NCI-H1436 (cell line): ENCODE results near the gene COMT.

ENCODE experiments used
- DNase-seq: peaks from one replicate; lab custom pipeline; 2025; lab: John Stamatoyannopoulos, UW

Gene COMT

DNA sequence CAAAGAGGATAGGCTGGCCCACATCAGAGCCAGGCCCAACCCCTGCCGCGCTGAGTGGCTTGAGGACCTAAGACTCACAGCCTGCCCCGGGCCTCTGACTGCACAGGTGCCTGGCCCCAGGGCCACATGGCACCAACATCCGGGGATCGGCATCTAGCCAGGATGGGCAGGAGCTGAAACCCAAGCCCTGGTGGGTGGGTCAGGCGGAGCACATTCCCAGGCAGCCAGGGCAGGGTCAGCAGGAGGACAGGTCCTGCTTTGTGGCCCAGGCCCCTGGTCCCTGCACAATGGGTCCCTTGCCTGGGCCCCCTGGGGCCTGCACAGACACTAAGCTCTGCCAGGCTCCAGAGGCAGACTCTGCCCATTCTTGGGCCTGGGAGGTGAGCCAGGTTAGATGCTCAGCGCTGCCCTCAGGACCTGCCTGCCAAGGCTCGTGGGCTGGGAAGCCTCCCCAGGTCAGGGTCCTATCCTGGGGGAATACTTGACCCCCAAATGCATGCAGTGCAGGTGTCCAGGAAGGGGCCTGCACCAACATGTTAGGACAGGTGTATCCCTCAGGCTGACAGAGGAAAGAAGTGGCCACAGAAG, 41.5 kb downstream of the COMT start:
- no peak for DNase-seq

DNA sequence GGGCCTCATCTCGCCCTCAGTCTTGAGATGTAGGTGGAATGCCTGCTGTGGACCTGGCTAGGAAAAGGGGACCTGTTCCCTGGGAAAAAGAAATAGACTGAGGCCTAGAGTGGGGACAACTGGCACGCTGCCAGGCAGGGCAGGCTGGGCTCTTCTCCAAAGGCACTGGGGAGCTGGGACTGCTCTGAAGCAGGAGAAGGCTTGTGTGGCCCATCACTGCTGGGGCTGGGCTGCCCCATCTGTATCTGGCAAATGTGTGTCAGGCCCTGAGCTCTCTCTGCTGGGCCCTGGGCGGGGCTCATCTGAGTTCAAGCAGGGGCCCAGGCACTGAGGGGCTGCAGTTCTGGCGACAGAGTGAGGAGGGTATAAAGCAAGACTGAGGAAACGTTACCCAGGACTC, 42.2 kb downstream of the COMT start:
- DNase-seq, result no peak

DNA sequence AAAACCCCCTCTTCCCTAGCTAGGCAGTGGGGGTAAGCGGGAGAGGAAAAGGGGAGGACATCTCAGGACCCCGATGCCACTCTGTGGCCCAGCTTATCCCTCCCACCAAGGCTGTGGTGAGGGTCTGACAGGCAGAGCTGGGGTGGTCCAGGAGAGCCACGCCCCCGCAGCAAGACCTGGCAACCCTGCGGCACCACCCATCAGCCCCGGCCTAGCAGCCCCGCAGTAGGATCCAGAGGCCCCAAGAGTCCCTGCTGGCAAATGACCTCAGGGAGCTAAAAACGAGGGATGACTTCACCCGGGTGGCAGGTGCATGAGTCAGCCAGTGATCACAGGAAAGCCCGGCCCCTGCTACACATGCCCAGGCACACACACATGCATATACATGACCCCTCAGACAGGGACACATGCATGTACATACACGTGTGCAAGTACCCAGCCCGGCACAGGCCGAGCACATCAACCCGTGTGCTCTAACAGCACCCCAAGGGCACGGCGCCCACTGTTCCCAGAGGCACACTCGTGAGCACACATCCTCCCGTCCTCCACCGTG, 42.7 kb downstream of the COMT start:
- DNase-seq, result no peak

DNA sequence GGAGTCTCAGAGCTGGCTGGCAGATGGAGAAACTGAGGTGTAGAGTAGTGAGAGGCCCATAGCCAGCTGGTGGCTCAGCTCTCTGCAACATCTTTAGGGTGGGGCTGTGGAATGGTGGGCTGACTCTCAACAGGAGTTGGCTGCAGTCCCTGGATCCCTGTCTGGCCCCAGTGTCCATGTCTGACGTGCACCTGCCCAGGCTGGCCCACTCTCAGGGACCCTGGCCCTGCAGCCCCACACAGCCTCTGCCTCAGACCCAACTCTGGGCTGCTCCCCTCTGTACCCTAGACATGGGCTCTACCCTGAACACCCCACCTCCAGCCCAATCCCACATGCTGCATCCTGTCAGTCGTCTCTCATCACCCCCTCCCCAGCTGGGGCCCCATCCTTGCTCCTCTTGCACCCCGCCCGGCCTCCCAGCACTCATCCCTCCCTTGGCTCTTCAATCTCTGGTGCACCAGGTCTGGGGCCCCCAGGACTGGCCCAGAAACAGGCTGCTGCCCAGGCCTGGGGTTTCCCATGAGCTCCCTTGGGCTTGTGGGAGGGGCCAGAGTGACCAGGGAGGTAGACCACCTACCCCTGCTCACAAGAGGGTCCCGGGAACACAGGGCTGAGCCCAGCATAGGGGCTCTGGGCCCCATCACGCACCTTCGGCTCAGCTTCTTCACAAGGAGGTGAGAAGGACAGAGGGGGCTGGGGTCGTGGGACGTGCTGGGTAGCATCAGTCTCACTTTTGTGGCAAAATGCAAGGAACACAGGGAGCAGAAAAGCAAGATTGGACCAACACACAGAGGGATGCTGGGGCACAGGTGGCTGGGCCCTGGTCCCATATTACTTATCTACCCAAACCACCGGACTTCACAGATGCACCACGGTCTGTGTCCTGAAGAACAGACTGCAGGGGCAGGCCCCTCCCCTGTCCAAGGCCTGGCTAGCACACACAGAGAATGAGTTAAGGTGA, 43.6 kb downstream of the COMT start:
- no peak for DNase-seq

DNA sequence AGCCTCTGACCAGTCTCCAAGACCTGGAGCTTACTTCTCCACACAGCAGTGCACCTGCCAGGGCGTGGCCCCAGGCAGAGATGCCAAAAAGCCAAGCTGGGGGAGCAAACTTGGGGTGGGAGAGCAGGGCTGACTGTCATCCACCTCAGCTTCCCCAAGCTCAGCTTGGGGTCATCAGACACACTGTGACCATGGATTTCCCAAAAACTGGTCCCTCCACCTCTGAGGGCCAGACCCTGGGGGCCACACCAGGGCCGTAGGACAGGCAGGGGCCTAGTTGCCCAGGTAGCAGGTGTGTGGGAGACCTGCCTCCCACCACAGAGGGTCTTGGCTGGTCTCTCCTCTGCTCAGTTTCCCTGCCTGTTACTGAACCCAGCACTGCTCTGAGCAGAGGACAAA, 44.4 kb downstream of the COMT start:
- no peak for DNase-seq

DNA sequence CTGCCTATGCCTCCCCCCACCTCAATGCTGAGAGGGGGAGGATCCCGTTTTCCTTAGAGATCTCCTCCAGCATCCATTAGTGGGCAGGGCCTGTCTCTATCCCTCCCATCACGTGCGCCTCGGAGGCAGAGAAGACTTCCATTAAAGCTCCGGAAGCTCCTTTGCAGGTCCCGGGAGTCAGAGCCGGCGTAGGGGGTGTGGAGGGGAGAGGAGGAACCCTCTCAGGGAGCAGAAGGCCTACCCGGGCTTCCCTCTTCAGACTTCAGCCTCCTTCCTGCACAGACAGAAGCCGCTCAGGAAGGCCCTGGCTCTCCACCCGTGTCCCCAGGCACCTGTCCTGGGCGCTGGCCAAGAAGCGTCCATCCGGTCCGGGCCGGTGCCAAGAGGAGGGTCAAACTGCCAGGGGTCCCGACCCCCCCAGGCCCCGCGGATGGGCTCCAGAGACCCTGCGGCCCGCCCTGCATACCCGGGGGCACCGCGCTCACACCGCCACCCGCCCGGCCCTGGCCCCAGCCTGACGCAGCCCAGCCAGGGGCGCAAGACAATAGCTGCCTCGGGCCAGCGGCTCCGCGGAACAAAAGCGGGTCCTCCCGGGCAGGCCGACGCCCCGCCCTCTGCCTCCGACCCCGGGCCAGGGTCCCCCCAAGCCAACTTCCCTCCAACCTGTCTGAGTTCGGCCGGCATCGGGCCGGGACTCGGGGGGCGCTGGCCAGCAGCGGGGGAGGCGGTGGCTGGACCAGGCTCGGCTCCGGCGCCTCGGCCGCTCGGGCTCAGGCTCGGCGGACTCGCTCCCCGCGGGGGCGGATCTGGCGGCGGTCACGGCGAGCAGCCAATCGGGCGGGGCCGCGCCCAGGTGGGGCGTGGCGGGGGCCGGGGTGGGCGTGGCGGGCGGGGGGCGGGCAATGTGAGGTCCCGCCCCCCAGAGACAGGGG, 45.1 kb downstream of the COMT start:
- peak; percentile 72 for DNase-seq

DNA sequence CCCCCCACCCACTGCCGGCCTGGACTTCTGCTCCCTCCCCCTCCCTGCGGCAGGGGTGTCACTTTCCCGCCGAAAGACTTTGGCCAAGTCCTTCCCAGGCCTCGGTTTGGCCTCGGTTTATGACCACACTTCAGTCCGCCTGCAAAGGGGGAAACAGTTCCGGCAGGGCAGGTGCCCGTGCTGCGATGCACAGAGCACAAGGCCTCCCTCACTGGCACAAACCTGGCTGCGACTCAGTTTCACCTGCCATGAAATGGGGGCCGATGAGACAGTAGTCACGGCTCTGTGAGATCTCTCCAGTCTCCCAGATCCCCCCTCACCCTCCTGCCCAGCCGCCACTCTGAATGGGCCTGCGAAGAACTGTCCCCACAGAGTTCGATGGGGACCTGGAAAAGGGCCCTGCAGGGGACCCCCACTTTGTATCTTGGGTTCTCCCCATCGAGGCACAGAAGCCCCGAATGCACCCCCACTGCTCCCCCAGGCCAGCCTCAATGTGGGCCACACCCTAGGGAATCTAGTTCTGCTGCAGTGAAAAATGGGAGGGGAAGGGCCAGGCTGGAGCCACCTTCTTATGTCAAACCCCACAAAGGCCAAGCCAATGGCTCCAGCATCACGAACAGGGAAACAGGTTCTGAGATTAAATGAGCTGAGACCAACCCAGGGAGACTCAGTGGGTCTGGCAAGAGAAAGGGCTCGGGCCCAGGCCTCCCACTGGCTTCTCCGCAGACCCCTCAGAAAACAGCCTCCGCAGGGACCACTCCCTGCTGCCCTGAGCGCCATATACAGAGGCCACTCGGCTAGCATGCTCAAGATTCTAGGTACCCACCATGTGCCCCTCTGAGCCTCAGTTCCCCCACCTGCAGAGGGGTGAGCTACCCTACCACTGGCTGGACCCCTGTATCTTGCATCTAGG, 46.1 kb downstream of the COMT start:
- no peak for DNase-seq

DNA sequence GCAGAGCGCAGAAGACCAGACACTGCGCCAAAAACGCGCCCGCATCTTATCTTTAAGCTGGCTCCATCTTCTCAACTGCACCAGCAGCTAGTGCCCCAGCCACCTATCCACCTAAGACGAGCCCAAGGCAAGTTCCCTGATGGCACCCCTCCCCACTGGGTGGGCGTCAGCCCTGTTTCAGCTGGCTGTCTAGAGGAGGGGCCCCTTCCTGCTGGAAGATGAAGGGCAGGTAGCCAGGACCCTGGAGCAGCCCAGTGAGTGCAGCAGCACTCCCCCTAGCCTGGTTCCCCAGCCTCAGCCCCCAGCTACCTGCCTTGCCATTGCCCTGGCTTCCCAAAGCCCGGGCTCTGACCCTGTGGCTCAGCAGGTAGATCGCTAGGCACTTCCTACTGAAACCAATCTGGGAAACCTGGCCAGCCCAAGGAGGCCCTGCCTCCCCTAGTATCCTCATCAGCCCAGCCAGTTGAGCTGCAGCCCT, 46.8 kb downstream of the COMT start:
- no peak for DNase-seq

DNA sequence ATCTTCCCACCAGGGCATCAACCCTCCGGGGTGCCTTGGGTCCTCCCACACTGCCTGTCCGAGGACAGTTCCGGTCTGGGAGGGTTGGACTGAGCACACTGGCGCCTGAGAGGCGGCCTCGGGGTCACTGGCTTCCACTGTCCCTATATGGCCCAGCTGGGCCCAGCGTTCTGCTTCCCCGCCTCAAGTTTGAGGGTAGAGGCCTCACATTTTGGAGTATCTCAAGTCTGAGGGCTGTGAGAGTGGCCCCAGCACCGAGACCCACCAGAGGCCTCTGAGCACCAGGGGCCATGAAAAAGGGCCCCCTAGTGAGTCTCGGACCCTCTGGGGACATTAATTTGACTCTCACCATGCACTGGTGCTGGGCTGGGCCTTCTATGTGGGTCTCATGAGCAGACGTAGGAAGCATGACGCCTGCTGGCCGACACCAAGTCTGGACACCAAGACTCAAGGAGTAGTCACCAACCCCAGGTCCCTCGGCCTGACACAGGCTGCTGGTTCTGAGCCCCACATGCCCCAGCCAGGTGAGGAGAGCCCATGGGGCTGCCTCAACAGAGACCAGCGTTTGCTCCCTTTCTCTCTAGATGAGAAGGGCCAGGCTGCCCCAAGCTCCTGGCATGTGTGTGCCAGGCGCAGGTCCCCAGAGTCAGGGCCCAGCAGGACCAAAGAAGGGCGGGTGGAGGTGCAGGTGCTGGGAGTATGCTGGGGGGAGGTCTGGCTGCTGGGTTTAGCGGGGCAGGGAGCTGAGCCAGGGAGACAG, 47.6 kb downstream of the COMT start:
- no peak for DNase-seq

DNA sequence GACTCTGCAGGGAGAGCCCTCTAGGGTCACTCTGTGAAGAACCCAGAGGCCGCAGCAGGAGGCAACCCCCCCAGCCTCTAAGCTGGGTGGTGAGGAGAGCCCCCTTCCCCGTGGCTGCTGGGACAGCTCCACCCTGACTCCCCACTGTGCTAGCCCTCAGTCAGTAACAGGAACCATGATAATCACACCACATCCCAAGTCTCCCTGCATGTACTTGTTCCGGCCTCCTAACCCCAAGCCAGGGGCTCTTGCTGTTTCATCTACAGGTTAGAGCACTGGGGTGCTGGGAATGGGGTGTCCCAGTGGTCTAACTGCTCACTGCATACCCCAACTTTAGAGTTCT, 48.1 kb downstream of the COMT start:
- no peak for DNase-seq

DNA sequence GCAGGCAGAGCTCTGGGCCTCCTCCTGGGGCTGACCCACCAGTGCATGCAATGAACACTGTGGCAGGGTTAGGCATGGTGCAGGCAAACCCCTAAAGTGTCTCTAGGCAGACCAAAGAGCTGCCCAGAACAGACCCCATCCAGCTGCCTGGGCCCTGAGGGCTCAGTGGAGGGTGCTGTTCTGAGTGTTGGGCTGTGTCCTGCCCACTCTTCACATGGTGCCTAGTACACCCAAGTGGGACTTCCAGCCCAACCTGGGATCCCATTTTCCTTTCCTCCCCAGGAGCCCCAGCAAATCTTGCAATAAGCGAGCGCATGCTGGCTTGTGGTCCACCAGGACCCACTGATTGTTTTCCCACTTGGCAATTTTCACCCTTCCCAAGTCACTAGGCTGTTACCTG, 48.6 kb downstream of the COMT start:
- DNase-seq, result no peak

DNA sequence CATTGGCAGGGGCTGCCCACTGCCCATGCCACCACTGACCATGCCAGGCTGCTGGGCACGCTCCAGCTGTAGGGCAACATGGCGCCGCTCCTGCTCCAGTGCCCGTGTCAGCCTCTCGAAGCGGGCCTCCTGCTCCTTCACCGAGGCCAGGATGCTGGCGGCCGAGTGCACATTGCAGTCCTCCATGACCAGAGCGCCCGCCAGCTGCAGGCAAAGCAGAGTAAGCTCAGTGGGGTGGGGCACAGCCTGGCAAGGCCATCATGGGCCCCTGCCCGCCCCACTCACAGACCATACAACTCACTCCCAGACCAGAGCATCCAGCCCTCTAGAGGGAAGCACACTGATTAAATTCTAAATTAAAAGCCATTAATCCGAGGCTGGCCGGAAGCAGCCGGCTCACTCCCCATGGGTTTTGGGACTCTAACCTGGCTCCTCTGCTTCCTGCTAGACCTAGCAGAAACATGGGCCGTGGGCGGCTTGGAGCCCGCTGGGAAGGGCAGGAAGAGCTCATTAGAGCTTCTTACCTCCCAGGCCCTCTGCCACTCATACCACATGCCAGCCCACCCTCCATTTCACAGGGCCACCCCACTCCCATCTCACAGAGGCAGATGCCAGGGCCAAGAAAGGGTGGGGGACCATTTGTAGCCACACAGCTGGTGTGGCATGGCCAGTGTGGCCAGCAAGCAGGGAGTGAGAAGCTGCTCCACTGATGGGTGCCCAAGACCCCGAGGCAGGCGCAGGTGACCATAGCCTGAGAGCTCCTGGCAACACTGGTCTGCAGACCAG, 49.2 kb downstream of the COMT start:
- DNase-seq, result no peak

DNA sequence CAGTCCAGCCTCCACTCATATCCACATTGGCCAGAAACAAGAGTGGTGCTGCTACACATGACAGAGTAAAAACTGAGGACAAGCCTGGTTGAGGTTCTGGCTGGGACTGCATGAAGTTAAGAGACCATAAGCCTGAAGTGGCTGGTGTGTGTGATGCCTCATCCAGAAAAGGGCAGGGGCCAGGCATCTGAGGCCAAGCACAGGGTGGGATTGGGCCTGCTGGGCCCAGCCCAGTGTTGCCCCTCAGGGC, 49.7 kb downstream of the COMT start:
- DNase-seq, result no peak

DNA sequence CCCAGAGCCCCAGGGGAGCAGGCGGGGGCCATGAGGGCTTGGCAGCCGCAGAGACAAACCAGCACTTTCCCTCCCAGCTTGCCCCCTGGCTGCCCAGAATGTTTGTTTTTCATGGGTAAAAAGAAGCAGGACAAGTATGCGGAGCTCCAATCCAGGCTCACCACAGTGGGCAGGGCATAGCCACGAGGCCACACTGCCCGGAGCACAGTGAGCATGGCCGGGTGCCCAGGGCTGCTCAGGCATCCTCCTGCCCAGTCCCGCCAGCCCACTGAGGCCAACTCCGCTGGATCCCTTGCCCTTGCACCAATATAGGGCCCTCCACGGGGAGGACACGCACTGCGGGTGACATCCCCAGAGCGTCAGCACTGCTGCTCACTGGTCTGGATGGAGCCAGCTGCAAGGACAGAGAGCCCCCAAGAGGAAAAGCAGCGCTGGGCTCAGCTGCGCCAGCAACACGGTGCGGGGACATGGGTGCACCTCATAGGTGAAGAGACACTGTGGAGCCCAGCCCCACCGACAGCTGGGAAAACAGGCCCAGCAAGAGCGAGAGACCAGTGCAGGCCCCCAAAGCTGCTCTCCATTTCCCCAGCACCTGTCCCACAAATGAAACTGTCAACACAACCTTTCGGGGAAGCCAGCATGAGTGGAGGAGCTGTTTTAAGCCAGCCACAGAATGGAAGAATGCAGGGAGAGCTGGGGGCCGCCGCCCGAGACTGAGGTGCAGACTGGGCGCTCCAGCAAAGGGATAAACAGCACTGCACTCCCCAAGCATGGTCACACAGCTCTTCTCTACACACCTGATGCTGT, 50.3 kb downstream of the COMT start:
- no peak for DNase-seq

DNA sequence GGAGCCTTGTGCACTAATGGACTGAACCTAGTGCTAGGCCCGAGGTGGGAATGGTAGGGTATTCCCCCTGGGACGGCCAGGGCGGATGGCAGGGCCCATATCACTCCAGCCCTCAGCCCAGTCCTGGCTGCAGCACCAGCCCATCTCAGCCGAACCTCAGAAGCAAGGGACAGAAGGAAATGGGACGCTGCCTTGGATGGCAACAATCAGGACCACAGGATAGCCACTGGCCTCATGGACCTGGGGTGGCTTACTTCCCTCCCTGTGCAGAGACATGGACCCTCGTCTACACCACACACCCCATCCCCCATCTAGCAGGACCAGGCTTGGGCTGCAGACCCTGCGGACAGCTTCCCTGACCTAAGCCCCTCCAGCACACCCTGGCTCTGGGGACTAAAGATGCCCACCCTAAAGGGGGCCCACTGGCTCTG, 50.9 kb downstream of the COMT start:
- no peak for DNase-seq

DNA sequence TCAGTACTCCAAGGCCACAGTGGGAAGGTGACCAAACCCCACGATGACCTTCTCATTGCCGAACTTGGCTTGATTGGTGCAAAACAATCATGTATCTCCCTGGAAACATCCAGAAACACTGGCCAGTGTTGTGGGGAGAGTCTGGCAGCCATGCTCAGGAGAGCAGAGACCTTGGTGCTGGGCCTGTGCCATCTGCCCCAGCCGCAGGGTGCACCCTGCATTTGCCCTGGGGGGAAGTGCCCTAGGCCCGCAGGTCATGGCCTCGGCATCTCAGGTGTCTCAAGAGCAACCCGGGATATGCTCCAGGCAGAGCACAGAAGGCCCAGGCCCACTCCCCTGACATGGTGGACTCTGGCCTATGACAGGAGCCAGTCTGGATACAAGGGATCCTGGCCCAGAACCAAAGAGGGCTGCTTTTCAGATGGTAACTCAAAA, 51.4 kb downstream of the COMT start:
- DNase-seq, result no peak

DNA sequence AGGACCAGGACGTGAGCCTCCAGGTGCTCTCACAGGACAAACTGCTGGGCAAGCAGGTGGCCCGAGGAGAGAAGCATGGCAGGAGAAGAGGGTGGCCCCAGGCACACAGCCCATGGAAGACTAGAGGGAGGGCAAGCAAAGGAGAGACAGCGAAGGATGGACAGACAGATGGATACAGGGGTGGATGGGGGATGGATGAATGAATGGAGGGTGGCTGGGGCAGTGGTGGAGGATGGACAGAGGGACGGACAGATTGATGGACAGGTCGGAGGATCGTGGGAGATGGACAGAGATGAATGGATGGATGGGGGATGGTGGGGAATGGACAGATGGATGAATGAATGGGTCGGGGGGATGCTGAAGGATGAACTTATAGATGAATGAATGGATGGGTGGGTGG, 52.4 kb downstream of the COMT start:
- no peak for DNase-seq

DNA sequence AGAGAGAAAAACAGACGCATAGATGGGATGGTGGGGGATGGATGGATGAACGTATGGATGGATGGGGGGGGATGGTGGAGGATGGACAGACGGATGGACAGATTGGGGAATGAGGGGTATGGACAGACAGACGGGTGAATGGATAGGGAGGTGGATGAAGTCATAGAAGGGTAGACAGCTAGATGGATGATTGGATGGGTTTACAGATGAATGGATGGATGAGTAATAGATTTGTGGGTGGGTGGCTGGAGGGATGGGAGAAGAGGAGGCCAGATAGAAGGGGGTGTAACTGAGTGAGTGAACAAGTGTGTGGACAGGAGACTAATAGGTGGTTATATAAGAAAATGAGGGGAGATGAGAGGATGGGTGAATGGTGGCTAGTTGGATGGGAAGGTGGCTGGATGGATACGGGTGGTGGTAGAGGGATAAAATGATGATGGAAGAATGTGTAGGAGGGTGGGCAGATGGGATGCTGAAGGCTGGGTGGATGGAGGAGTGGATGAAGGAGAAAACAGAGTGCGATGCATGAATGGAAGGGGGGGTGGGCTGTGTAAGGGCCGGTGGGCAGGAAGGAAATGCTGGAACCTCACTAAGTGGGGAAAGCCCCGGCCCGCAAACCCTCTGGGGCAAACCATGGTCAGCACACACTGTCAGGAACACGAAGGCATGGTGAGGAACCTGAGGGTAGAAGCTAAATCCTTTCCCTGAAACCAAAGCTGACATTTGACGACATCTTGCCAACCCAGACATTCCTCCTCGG, 53.5 kb downstream of the COMT start:
- no peak for DNase-seq
